NCI-H2171 treated with DMSO at 0.1 percent for 48 hours (cell line): ENCODE measurements around the gene HEG1.

ENCODE experiments used
- DNase-seq: peaks from one replicate; lab custom pipeline; 2025; lab: John Stamatoyannopoulos, UW

Gene HEG1

DNA sequence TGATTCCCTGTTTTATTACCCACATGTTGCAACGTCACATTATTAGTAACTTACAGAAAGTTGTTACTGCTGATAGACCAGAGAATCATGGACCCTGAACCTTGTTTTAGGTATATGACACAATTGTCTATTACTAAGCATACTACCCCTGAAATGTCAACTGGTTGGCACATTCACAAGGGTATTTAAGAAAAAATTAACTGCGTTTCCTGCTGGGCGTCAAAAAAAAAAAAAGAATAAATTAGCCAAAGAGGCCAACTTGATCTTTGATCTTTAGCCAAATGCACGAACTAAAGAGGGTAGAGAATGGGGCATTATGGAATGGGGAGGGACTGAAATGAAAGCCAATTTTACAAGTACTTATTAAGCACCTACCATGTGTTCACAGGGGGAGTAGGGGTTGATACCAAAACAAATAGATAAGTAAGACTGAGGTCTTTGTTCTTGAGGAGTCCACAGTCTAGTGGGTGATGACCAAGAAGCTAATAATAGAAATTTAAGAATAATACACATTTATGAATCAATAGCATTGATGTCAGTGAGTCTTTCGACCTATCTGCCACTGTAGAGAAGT is 103.4 kb downstream of the HEG1 start:
- no peak for DNase-seq

DNA sequence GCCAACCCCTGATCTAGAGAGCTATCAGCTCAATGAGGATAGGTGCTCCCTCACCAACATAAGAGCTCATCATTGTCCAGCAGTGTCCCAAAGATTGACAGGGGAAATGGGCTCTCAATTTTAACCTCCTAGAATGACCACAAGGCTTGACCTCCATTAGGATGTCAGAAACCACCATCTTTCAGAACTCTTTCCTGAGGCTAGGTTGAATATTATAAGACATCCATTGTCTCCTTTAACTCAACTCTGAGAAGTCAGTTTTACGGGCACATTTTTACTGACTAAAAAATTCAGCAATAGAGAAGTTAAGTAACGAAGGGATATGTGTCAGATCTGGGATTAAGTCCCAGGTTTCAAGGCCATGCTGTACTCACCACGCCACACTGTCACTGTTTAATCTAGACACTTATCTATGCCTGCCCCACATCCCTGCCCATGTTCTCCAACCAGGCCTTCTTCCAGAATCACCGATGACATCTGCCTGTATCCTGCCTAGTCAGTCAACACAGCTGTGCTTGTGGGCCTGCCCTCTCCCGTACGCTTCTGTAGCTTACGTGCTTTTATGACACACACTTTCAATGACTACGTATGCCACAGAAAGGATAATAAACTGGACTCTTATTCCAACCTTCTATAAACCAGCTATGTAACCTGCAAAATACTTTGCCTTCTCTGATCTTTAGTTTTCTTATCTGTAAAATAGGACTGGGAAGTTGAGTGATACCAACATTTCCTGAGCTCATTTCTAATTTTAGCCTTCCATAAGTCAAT is 104.1 kb downstream of the HEG1 start:
- no peak for DNase-seq

DNA sequence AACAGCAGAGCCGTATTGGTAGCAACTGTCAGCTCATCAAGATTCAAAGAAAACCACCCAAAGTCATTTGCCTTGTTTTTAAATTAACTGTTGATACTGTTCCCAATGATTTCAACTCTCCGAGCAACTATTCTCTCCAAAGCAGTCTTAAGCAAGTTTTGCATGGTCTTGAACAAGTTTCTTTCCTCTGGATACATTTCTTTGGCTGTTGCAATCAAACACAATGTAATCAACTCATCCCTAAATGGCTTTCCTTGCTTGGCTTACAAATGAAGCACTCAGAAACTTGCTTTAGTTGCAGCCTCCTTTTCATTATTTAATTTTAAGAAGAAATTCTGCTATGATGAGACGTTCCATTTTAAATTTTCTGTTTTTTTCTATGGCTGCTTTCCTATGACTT is 105.8 kb downstream of the HEG1 start:
- no peak for DNase-seq

DNA sequence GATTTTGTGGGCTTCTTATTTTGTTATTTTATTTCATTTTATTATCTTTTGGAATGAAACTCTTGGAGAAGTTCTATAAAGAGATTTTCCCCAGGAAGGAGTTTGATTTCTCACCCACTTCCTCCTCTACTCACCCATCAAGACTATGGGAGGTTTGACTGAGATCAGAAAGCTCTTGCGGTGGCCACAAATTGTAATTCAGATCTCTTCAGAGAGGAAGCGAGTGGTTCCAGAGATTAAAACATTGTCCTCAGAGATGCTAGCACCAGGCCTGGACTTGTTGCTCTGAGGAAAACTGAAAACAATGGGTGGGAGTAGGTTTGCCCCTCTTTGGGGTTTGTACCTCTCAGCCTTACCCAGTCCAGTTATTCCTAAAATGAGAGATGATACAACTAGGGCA is 113.2 kb downstream of the HEG1 start:
- no peak for DNase-seq

DNA sequence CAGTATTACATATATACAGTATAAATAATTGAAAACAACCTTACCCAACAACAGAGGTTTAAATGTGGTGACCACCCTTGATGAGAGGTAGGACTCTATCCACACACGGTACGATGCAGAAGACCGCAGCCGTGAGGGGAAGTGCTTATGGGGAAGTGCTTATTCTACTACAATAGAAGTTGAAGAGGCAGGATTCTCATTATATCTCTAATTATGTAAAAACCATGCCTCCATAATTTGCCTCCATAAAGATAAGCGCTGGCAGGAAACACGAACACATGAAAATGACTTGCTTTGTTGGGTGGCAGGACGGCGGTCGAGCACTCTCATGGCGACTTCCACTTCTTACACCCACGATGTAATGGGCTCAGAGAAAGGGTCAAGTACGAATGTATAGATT is 114.0 kb downstream of the HEG1 start:
- DNase-seq: no peak

DNA sequence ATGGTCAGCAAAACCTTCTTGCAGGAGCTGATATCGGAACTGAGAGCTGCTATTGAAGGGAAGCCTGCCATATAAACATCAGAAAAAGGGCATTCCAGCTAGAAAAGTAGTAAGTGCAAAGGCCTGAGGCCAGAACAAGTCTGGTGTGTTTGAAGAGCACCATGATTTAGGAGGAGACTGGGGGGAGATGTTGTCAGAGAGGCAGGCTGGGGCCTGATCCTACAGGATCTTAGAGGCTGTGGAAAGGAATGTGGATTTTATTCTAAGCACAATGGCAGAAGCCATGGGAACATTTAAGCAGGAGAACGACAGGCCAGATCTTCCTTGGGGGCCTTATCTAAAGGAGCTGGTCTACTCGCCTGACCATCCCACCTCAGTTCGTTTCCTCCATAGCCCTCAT is 116.1 kb downstream of the HEG1 start:
- DNase-seq: no peak

DNA sequence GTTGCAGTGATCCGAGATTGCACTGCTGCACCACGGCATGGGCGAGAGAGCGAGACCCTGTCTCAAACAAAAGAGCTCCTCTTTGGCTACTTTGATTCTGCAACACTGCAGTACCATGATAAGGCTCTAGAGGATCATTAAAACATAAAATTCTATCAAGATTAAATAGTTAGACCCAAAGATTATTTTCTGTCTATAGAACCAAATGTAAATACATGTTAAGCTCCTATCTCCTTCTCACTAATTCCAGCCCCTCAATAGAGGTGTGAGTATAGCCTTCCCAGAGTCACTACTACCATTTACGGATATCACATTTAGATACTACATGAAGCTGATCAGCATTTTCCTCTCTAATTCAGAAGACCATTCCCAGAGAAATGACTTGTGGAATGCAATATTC is 116.9 kb downstream of the HEG1 start:
- no peak for DNase-seq

DNA sequence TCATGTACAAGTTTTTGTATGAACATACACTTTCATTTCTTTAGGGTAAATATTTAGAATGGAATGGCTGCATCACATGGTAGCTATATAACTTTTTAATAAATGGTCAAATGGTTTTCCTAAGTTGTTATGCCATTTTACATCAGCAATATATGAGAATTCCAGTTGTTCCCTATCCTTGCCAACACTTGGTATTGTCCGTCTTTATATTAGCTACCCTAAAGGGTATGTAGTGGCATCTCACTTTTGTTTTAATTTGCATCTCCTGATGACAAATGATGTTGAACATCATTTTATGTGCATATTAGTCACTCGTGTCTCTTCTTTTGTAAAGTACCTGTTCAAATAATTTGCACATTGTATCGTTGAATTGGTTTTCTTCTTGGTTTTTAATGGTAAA is 118.7 kb downstream of the HEG1 start:
- DNase-seq: no peak

DNA sequence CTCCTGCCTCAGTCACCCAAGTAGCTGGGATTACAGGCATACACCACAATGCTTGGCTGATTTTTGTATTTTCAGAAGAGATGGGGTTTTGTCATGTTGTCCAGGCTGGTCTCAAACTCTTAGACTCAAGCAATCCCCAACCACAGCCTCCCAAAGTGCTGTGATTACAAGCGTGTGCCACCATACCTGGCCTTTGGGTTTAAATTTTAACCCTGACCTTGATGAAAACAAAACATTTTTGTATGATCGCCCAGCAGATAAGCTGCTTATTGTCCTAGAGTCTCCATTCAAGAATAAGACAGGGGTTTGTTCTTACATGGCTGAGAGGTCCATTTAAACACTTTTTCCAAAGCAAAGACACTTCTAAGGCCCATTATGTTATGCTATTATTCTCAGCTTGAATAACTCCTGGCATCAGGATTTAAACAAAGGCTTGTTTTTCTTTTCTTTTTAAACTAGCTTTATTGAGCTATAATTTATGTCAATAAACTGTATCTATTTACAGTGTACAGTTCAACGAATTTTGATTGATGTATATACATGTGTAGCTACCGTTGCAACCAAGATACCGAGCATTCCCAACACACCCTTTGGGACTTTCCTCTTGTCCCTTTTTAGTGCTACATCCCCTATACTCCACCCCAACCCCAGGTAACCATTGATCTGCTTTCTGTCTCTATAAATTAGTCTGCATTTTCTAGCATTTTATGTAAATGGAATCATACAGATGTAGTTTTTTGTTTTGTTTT is 119.8 kb downstream of the HEG1 start:
- DNase-seq: no peak

DNA sequence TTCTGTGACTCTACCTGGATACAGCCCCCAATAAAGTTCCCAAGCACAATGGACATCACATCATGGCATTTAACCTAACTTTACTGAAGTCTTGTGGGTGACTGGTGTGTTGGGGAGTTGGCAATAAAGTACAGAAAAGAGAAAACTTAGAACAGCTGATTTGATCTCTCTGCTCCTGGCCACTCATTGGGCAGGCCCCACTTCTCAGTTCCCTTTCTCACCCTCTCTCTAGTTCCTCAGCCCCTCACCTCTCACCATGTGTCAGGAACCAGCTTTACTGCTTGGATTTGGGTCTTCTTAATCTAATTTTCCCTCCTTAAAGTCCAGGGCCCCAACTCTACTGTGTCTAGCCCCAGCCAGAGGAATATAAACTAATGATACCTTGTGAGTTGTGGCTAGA is 120.5 kb downstream of the HEG1 start:
- no peak for DNase-seq

DNA sequence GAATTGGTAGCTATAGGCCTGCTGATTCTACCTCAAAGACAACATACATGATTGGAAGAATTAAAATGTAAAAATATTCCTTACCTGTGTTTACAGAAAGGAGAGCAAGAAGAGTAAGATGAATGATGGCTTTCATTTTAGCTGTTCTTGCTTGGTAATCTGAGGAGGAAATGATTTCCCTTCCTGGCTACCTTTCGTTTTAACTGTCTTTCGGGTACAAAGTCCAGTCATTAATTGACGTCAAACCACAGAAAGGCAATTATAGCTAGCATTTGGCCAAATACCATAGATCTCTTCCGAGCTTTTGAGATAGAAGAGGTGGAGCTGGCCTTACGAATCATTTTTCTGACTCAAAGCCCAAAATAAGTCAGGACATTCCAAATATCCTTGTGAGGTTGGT is 121.2 kb downstream of the HEG1 start, which contains the start of gene MUC13:
MUC13 (minus strand) TSS at position 175 of the 400 bp plus-strand sequence; CDS start at position 136, 39 bp downstream.
- DNase-seq: no peak

DNA sequence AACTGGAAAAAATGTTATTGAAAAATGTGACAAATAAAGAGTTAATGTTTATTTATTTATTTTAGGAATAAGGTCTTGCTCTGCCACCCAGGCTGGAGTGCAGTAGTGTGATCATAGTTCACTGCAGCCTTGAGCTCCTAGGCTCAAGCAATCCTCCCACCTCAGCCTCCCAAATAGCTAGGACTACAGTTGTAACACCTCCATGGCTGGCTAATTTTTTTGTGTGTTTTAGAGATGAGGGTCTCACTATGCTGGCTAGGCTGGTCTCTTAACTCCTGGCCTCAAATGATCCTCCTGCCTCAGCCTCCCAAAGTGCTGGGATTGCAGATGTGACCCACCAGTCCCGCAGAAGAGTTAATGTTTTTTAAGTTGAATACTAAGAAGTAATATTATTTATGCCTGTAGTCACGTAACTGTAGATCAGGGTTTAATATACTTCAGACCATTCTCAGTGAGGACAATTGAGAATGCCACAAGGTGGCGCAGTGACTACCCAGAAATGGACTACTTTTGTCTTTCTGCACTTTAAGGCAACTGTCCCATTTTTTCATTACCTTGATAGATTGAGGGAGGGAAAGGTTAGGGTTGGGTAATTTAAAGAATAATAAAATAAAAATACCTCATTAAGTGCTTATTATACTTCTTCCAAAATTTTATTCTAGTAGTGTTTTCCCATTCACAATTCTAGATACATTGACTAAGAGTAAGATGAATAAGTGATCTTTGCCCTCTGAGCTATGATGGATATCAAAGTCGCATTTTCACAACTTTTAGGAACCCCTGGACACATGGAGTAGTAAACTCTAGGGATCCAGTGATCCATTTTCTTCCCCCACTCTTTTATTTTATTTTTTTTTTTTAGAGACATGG is 127.2 kb downstream of the HEG1 start:
- peak; percentile 55 for DNase-seq

DNA sequence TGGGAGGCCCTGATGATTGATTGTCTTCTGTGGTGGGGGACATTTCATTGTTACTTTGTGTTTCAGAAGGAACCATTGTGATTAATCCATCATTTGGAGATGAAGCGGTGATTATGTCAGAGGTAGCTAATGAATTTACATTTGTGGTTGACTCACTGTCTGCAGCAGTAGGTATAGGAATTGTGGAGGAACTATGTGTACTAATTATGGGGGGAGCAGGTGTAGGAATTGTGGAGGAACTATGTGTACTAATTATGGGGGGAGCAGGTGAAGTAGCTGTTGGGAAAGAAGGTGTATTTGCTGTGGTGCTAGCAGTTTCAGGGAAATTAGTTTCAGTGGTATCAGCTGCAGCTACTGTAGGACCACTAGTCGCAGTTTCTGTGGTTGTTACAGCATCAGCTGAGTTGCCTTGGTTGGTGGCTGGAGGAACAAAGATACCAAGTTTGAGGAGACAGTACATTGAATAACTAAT is 128.2 kb downstream of the HEG1 start:
- no peak for DNase-seq

DNA sequence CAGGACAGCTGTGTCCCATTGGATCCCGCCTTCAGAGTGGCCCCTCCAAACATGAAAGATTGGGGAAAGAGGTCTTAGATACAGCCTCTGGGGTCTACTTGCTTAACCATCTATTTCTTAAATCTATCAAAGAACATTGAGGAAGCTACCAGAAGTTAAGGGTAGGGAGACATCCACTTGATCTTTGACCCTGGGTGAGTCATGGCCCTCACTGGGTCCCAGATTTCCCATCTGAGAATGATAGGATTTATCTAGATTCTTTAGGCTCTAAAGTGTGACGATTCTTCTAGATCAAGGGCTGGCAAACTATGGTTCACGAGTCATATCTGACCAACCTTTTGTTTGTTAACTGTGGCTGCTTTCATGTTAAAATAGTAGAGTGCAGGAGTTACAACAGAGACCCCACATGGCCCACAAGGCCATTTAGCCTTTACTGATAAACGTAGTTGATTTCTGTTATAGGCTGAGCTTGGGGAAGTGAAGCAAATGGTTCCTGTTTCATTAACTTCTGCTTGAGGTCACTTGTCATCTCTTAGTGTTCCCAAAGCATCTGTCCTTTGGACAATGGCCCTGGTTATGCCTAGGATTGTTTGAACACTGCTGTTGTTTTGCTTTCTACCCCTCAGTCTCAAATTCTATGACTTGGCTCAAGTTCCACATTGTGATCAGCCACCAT is 129.2 kb downstream of the HEG1 start:
- no peak for DNase-seq

DNA sequence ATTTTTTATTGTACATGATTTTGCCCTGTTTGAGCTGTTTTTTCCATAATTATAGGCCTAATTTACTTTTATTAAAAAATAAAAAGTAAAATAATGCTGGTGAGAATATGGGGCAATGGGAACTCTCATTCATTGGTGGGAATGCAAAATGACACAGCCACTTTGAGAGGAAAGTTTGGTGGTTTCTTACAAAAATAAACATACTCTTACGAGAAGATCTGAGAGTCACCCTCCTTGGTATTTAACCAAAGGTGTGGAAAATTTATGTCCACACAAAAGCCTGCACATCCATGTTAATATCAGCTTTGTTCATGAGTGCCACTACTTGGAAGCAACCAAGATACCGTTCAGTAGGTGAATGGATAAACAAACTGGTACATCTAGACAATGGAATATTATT is 131.1 kb downstream of the HEG1 start:
- no peak for DNase-seq

DNA sequence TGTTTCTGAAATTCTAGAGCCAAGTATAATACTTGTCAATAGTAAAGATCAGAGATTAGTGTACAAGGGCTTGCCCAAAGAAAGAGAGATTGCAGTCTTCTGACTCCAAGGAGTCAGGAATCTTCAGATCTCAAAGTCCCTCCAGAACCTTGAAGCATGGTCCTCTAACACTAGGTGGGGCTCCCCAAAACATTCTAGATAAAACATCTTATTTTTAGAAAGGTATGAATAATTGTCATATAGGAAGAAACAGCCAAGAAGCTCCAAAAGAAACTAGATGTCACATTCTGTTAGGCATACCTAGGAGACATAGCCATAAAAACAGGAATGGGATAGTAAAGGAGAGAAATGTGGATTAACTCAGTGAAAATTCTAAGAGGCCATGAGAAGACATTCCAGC is 132.0 kb downstream of the HEG1 start:
- DNase-seq: no peak

DNA sequence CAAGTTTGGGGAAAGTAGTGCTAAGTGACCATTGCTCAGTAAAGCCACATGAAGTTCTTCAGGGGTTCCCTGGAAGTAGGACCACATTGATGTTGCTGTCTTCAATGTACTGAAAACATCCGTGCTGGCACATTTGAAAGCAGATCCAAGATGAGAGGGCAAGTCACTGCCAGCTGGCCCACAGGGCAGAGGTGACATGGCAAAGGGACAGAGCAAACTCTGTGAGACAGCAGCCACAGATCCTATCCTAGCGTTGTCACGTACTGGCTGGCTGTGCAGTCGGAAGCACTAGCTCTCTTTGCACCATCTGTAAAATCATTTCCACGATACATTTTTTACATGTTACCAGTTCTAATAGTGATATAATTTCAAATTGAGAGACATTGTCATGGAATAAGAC is 135.1 kb downstream of the HEG1 start:
- no peak for DNase-seq

DNA sequence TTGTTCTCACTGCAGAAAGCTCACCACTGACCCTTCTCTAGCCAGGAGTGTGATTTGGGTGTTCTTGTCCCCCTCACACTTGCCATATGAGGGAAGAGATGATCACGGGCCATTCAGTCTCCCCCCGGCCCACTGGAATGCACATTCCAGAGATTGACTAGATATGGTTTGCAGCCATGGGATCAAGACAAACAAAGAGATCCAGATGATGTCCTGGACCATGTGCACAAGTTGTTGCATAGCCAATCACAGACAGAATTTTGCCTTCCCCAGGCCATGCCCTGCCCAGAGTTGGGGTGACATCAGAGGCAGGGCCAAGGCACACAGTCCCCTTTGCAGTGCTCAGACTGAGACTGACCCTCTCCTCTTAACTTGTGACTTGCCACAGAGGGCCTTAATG is 136.0 kb downstream of the HEG1 start:
- no peak for DNase-seq

DNA sequence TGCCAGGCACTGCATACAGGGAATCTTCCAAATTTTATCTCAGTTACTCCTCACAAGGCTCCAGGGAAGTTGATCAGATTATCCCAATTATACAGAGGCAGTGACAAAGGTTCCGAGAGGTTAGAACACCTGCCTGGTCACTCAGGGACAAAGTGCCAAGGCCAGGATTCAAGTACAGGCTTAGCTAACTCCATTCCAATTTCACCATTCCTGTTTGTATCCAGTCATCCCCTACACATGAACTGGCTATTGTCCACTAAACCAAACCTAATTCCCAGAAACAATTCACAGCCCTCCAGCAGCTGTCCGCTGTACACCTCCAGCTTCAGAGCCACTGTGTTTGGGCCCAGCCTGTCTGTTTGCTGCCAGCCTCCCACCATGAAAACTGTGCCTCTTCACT is 137.3 kb downstream of the HEG1 start:
- no peak for DNase-seq

DNA sequence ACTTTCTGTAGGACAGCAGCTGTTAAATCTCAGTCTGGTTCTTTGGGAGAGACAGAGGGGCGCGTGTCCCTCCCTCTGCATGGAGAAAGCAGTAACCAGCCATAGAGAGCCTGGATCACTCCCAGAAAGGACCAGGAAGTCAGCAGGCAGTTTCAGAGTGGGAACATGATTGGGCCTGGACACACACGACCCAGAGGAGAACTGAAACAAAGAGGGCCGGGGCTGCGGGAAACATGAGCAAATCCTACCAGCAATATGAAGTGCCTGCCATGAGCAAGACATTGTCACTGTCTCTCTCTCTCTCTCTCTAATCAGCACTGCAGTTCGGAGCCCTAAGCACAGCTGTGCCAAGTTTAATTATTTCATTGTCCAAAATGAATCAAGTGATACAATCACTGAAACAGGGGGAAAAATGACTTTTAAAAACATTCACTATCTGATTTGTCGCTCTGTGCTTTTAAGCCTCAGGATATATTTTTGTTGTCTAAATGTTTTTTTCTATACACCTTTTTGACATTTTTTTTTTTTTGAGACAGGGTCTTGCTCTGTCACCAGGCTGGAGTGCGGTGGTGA is 138.9 kb downstream of the HEG1 start:
- no peak for DNase-seq
